ENCODE measurements around the gene MTCL1.
A peak's percentile ranks its signal among the peaks of the same experiment; 100 is the strongest.

MTCL1 gene

GRCh38 chr18:8715599-8715998 is 10.2 kb downstream of the MTCL1 start:
- no peak for DNase-seq

- no peak for DNase-seq
These were observed 11.8 kb downstream of the MTCL1 start for GRCh38 chr18:8717011-8717770.

DNA sequence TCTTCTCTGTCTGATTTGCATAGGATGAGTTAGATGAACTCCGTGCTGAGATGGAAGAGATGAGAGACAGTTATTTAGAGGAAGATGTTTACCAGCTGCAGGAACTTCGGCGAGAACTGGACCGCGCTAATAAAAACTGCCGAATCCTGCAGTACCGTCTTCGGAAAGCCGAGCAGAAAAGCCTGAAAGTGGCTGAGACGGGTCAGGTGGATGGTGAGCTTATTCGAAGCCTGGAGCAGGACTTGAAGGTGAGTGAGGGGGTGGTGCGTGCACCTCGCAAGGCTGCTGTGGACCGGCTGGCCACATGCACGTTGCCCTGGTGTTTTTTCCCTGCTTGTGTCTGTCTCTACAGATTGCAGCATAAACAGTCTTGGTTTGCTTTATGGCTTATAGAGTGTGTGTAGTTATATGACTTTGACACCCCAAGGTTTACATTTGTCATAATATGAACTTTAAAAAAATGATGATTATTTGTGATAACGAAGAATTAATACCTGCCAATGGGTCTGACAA is 13.1 kb downstream of the MTCL1 start:
- DNase-seq, result no peak

DNA sequence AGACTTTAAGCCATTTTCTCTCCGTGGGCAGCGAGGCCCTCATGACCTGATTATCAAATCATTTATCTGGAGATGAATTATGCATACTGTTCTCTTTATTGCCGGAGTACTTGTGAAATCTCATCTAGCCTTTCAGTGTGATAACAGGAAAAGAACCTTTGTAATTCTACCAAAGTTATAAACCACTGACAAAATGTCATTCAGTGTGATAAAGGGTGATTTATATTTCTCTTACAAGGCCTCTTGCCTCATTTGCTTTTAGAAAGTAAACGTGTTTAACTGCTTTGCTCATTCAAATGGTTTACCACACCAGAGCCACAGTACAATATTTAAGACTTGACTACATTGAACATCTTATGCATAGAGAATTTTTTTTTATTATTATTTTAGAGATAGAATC is 13.8 kb downstream of the MTCL1 start:
- DNase-seq, result peak; percentile 40

GRCh38 chr18:8720141-8720540 is 14.8 kb downstream of the MTCL1 start:
- no peak for DNase-seq

DNA sequence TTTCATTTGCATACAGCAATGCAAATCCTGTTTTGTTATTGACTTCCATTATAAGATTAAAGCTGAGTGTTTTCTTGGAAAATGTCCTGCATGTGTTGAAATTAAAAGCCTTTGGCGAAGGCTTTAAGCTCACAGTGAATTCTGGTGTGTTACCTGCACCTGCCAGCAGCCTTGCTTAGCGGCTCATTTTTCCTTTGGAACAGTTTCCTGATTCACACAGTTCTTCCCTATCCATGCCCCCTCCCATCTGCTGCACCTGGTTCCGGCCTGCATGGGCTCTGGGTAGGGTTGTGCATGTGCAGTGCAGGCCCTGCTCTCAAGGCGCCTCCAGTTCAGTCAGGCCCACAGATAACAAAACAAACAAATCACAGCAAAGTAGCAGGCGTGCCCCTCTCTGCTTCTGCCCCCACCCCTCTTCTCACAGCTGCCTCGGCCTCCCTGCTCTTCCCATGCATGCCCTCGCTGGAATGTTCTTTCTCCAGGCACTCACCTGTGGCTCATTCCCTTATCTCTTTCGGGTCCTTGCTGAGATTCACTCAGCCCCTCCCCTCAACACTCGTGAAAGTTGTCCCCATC is 15.8 kb downstream of the MTCL1 start:
- no peak for DNase-seq

DNA sequence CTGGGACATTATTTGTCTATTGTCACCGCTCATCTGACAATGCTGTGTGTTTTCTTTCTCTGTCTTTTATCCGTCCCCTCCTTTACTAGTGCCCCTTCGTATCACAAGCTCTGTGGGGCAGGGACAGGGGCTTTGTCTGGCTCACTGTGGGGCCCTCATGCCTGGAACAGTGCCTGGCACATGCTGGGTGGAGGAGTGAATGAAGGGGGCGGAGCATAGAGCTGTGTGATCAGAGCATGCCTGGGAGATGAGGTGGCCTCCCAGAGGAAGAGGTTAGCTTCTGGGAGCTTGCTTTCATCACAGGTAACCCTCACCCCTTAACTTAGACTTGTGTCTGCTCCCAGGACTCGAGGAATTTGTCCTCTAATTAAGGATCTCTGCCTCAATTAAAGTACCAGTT is 16.4 kb downstream of the MTCL1 start:
- no peak for DNase-seq

- no peak for DNase-seq
These were observed 17.8 kb downstream of the MTCL1 start for GRCh38 chr18:8722946-8723820.

DNA sequence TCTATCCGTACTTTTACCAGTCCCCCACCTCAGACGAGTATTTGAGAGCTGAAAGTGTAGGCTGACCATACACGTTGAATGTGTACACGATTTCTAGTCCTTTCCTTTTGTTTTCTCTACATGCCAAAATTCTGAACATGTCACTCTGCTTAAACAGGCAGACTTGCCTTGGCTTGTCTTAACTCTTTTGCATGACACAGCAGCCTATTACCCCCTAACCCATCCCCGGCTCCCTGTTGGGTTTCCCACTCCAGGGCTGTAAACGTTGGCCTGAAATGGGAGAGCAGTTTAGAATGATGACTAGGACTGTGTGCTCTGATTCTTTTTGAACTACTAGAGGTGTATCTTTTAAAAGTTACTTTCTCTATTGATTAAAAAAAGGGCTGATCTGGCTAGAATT is 19.1 kb downstream of the MTCL1 start:
- no peak for DNase-seq

GRCh38 chr18:8726281-8726680 is 20.9 kb downstream of the MTCL1 start:
- no peak for DNase-seq

- peak; percentile 65 for DNase-seq
These were observed 21.8 kb downstream of the MTCL1 start for GRCh38 chr18:8726963-8727705.

- DNase-seq, result peak; percentile 98
These were observed 24.9 kb downstream of the MTCL1 start for GRCh38 chr18:8730080-8730827.

GRCh38 chr18:8732442-8733360 is 27.3 kb downstream of the MTCL1 start:
- DNase-seq, result no peak

DNA sequence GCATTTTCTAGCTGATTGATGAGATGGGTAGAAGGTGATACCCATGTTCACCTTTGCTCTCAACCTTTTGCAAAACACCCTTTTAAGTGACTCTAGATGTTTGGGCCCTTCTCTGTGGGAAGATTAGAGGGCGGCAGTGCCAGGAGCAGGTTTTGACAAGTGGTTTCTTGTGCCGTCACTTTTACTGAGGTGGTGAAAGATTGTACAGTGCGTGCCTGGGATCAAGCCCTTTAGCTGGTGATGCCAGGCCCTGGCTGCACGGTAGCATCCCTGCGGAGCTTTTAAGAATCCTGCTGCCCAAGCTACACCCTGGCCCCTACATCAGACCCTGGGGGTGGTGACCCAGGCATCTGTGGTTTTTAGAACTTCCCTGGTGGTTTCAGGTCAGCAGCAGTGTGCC is 29.1 kb downstream of the MTCL1 start:
- no peak for DNase-seq

- no peak for DNase-seq
These were observed 29.9 kb downstream of the MTCL1 start for GRCh38 chr18:8735274-8735673.

- DNase-seq, result no peak
These were observed 35.8 kb downstream of the MTCL1 start for GRCh38 chr18:8741117-8741516.

- no peak for DNase-seq
These were observed 36.2 kb downstream of the MTCL1 start for GRCh38 chr18:8741532-8741931.

DNA sequence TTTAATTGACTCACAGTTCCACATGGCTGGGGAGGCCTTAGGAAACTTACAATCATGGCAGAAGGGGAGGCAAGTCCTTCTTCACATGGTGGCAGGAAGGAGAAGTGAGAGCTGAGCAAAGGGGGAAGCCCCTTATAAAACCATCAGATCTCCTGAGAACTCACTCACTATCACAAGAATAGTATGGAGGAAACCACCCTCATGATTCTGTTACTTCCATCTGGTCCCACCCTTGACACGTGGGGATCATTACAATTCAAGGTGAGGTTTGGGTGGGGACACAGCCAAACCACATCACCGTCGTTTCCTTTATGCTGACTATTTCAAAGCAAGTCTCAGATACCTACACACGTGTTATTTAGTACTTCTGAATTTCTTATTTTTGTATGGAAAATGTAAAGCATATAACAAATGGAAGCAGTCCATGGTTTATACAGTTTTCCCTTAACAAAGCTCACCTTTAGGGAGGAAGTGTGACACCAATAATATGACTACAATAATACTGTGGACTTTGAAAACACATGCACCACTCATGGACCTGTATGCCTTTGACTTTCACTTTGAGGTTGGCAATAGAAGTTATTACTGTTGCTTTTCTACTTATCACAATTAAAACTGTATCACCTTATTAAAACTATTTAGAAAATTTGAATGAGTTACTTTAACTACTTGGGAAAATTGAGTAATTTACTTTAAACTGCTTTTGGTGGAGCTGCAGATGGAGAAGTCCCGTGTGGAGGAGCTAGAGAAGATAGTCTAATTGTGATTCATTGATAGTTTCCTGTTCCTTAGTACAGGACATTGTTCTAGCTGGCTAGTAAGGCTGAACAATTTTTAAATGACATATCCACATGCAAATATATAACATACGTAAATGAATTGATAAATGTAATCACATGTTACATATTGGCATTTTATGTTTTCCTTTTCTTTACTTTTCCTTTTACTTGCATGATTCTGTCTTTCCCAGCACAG is 37.3 kb downstream of the MTCL1 start:
- no peak for DNase-seq

- DNase-seq, result peak; percentile 65
These were observed 38.7 kb downstream of the MTCL1 start for GRCh38 chr18:8744038-8744437.

DNA sequence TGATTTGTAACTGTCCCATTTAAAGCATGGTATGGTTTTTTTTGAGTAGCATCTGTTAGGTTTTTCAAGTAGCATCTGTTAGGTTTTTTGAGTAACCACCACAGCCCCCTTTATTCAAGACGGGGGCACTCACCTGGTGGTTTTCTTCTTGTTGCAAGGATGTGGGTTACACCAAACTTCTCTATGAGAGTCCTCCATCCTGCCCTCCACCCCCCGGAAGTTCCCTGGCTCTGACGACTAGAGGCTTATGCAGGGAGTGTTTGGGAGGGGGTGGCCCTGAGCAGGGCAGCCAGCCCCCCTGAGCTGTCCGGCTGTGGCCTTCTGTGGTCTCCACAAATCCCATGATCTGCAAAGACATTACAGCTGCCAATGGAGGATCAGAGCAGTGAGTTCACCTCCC is 39.3 kb downstream of the MTCL1 start:
- DNase-seq, result no peak
